Sigmoid colon (tissue), 7 donors: ENCODE measurements around the gene CYB5R3. TPM values are rescaled to one million over a fixed set of nuclear protein-coding genes. Genes with fewer than 3 reads are reported as not detected.
A peak's percentile ranks its signal among the peaks of the same experiment; 100 is the strongest.

ENCODE experiments used
- DNase-seq: peaks from one replicate; pipeline ENCODE4 v3.0.0-alpha.2; 2019
- H3K27ac ChIP-seq, 4 donors: fragments of 200-600 bp; sonication (generic); one replicate each; pipeline ENCODE4 v1.5.1; 2016 to 2019; ENCODE audit warnings: mild to moderate bottlenecking in 1 of 4
- H3K27me3 ChIP-seq, 3 donors: fragments of 200-600 bp; sonication (generic); one replicate each; pipeline ENCODE4 v1.5.1; 2019; ENCODE audit warnings: mild to moderate bottlenecking in 1 of 3
- H3K36me3 ChIP-seq, 4 donors: fragments of 200-600 bp; sonication (generic); one replicate each; pipeline ENCODE4 v1.5.1; 2016 to 2019
- H3K4me1 ChIP-seq, 4 donors: fragments of 200-600 bp; sonication (generic); one replicate each; pipeline ENCODE4 v1.5.1; 2017 to 2019
- H3K4me3 ChIP-seq, 4 donors: fragments of 200-600 bp; sonication (generic); one replicate each; pipeline ENCODE4 v1.5.1; 2017 to 2019; ENCODE audit warnings: mild to moderate bottlenecking in 2 of 4, moderate library complexity in 1 of 4
- H3K9me3 ChIP-seq, 4 donors: fragments of 200-600 bp in 3 of 4; sonication (generic) in 3 of 4; one replicate each; pipeline versions ENCODE4 v1.5.1 to v1.6.1; 2013 to 2019
- CTCF ChIP-seq, 4 experiments: fragments of 450-650 bp in 3 of 4; fragments of 200-600 bp in 1 of 4; IDR thresholded peaks; one replicate each; pipeline ENCODE4 v1.5.1; 2016 to 2019; ENCODE audit warnings: antibody characterized with exemption in 4 of 4, mild to moderate bottlenecking in 3 of 4, moderate library complexity in 2 of 4
- EP300 ChIP-seq, 4 donors: sonication (generic); formaldehyde crosslinking; IDR thresholded peaks; one replicate each; pipeline ENCODE4 v1.6.1; 2017; ENCODE audit warnings: antibody characterized with exemption in 4 of 4
- POLR2A ChIP-seq, 2 donors: fragments of 450-650 bp; IDR thresholded peaks; one replicate each; pipeline ENCODE4 v1.6.1; 2016; ENCODE audit warnings: antibody characterized with exemption in 2 of 2, mild to moderate bottlenecking in 2 of 2, moderate library complexity in 2 of 2
- POLR2AphosphoS5 ChIP-seq, 4 donors: sonication (generic); formaldehyde crosslinking; IDR thresholded peaks; one replicate each; pipeline ENCODE4 v1.6.1; 2017; ENCODE audit warnings: antibody characterized with exemption in 4 of 4
- WGBS, 2 donors: extraction: QIAGEN DNeasy Blood & Tissue Kit; methylation state at CpG; one replicate each; pipeline ENCODE4 v1.1.7; 2013; 5-methylcytosine and 5-hydroxymethylcytosine counted together
- intact Hi-C: fragments of 100-400 bp; cut with DNase I; formaldehyde crosslinking; loops from one replicate; pipeline ENCODE4 v1.15.1; 2023
- polyA plus RNA-seq, 3 donors: library from polyadenylated mRNA; stranded (reverse); fragments of 200-250 nt; gene quantifications; one replicate each; pipeline ENCODE4 v1.2.3, GENCODE V29; 2013
- total RNA-seq, 4 donors: library from RNA; depleted of rRNA; stranded (reverse); fragments of >200 nt; gene quantifications; one replicate each; pipeline ENCODE4 v1.1.0, GENCODE V29; 2016
- donor health status: healthy with polysubstance abuse.
- donor health status: Bipolar disorder and iron deficiency.
- donor health status: healthy.

The CYB5R3 gene
- total and polyA plus RNA-seq, 7 donors = 44.9 to 158 (median 78.7) TPM

GRCh38 chr22:42623756-42624441 is 25.3 kb downstream of the CYB5R3 start:
- no peak for DNase-seq
- H3K4me3 ChIP-seq = no peak overlapping the region
- peaks cover 26 to 81% (median 52%) of the 10 kb centered on the region in 4 donors for H3K36me3 ChIP-seq
- no peaks in the 10 kb centered on the region for H3K27me3 ChIP-seq
- peaks cover 0 to 41% (median 27%) of the 10 kb centered on the region in 4 donors for H3K4me1 ChIP-seq
- peak overlapping the region in 3 of 4 donors; percentile 31 to 75 (median 46) for H3K27ac ChIP-seq
- intact Hi-C loops = loop anchor here (5.0 kb wide), 1 partner anchor 233 kb away; the partner anchor contains the start of gene ARFGAP3
- WGBS, 2 donors = 80 to 85% methylated on average over 29 of the region's 29 CpGs
- H3K9me3 ChIP-seq = no peaks in the 10 kb centered on the region
- no peak for TF ChIP-seq CTCF (IDR thresholded peaks at IDR 0.05)
- no peak for TF ChIP-seq EP300 (IDR thresholded peaks at IDR 0.05)
- TF ChIP-seq POLR2A (IDR thresholded peaks at IDR 0.05) = no peak
- TF ChIP-seq POLR2AphosphoS5 (IDR thresholded peaks at IDR 0.05) = no peak

- intact Hi-C loops = loop anchor here (5.0 kb wide), 1 partner anchor 234 kb away; the partner anchor contains the start of gene ARFGAP3
- Histone ChIP-seq H3K4me1 (peaks cover 0 to 41% (median 27%) of the 10 kb centered on the region in 4 donors), H3K27me3 (no peaks in the 10 kb centered on the region), H3K36me3 (peaks cover 24 to 77% (median 48%) of the 10 kb centered on the region in 4 donors), H3K9me3 (no peaks in the 10 kb centered on the region), H3K27ac (peak overlapping the region in 3 of 4 donors; percentile 31 to 75 (median 46)), H3K4me3 (no peak overlapping the region)
- TF ChIP-seq POLR2AphosphoS5 (IDR thresholded peaks at IDR 0.05) (no peak), POLR2A (IDR thresholded peaks at IDR 0.05) (no peak), EP300 (IDR thresholded peaks at IDR 0.05) (no peak)
- 39 to 65% methylated on average over 18 of the region's 18 CpGs for WGBS, 2 donors
- DNase-seq = no peak
Observed at GRCh38 chr22:42623301-42623751, 25.9 kb downstream of the CYB5R3 start.

GRCh38 chr22:42622061-42622710 is 27.0 kb downstream of the CYB5R3 start:
- H3K4me3 ChIP-seq = no peak overlapping the region
- peaks cover 13 to 66% (median 37%) of the 10 kb centered on the region in 4 donors for H3K36me3 ChIP-seq
- peaks cover 0 to 41% (median 31%) of the 10 kb centered on the region in 4 donors for H3K4me1 ChIP-seq
- WGBS, 2 donors = 87 to 90% methylated on average over 20 of the region's 20 CpGs
- peak overlapping the region; percentile 73 to 80 (median 78) for H3K27ac ChIP-seq
- no peak for DNase-seq
- no peak for TF ChIP-seq EP300 (IDR thresholded peaks at IDR 0.05)
- no peak for TF ChIP-seq POLR2A (IDR thresholded peaks at IDR 0.05)
- no peaks in the 10 kb centered on the region for H3K27me3 ChIP-seq
- intact Hi-C loops = loop anchor here (5.0 kb wide), 1 partner anchor 235 kb away; the partner anchor contains the start of gene ARFGAP3
- no peaks in the 10 kb centered on the region for H3K9me3 ChIP-seq

GRCh38 chr22:42621505-42622002 is 27.6 kb downstream of the CYB5R3 start:
- peaks cover 0 to 45% (median 34%) of the 10 kb centered on the region in 4 donors for H3K4me1 ChIP-seq
- H3K9me3 ChIP-seq = no peaks in the 10 kb centered on the region
- no peaks in the 10 kb centered on the region for H3K27me3 ChIP-seq
- H3K27ac ChIP-seq = peak overlapping the region; percentile 73 to 80 (median 78)
- H3K36me3 ChIP-seq = peaks cover 7 to 60% (median 32%) of the 10 kb centered on the region in 4 donors
- 29 to 52% methylated on average over 11 of the region's 11 CpGs for WGBS, 2 donors
- TF ChIP-seq POLR2A (IDR thresholded peaks at IDR 0.05) = no peak
- TF ChIP-seq CTCF (IDR thresholded peaks at IDR 0.05) = peak; percentile 63 to 89 (median 86)
- intact Hi-C loops = loop anchor here (2.0 to 5.0 kb wide), 2 partner anchors 23 to 236 kb away; partner anchors contain the start of gene ARFGAP3
- DNase-seq = no peak
- no peak overlapping the region for H3K4me3 ChIP-seq

GRCh38 chr22:42620084-42620483 is 29.1 kb downstream of the CYB5R3 start:
- 77 to 90% methylated on average over 4 of the region's 4 CpGs for WGBS, 2 donors
- Histone ChIP-seq H3K27me3 (no peaks in the 10 kb centered on the region), H3K4me3 (no peak overlapping the region), H3K27ac (peak overlapping the region; percentile 73 to 80 (median 78)), H3K4me1 (peaks cover 2 to 58% (median 47%) of the 10 kb centered on the region in 4 donors), H3K9me3 (no peaks in the 10 kb centered on the region), H3K36me3 (peaks cover 0 to 45% (median 24%) of the 10 kb centered on the region in 4 donors)
- no peak for DNase-seq
- intact Hi-C loops = loop anchor here (2.0 to 5.0 kb wide), 2 partner anchors 25 to 237 kb away; partner anchors contain the start of gene ARFGAP3
- no peak for TF ChIP-seq POLR2AphosphoS5 (IDR thresholded peaks at IDR 0.05)
- no peak for TF ChIP-seq EP300 (IDR thresholded peaks at IDR 0.05)
- no peak for TF ChIP-seq POLR2A (IDR thresholded peaks at IDR 0.05)
- no peak for TF ChIP-seq CTCF (IDR thresholded peaks at IDR 0.05)
